HG03432 (cell line): ENCODE results near the gene ARHGAP10.

Source experiments
- ATAC-seq: cut with Tn5 transposase; IDR thresholded peaks from one replicate; pipeline ENCODE4 v1.9.1; 2021; ENCODE audit warnings: mild to moderate bottlenecking, moderate library complexity; ENCODE audit not compliant: unreplicated experiment

ARHGAP10 gene

GRCh38 chr4:148017801-148018200, 285.9 kb downstream of the ARHGAP10 start:
- no peak for ATAC-seq

DNA sequence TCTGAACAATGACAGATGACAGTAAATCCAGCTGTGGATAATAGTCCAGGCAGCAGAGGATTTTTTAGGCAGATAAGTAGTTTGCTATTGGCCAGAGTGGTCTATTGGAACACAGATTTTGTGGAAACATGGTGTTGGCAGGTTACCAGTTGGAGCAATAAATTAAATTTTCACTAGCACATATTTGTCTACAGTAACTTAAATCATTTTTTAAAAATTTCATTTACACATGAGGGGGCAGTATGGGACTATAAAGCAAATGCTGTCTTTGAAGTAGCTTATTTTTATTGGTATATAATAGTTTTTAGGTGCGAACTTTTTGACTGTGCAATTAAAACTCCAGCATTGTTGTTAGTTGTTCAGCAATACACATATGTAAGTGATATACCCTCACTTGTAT, 289.8 kb downstream of the ARHGAP10 start:
- ATAC-seq, result no peak

- no peak for ATAC-seq
These were observed 291.1 kb downstream of the ARHGAP10 start for GRCh38 chr4:148022975-148023374.

GRCh38 chr4:148023512-148024181, 291.8 kb downstream of the ARHGAP10 start:
- ATAC-seq, result no peak

DNA sequence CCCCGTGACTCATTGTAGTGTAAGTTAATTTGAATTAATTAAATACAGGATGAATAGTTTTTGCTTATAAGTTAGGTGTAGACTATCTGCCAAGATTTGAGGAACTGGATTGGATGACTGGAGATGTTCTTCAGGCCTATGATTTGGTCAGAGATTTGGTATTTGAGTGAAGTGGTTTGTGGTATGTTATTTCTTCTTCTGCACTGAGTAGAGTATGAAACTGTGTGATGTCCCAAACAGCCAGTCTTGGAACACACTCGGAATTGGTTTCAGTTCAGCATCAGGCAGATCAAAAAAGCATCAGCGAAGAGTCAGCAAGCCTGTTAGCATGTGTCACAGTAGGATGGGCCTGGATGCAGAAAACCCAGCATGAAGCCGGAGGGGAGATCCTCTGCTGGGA, 294.1 kb downstream of the ARHGAP10 start:
- no peak for ATAC-seq

DNA sequence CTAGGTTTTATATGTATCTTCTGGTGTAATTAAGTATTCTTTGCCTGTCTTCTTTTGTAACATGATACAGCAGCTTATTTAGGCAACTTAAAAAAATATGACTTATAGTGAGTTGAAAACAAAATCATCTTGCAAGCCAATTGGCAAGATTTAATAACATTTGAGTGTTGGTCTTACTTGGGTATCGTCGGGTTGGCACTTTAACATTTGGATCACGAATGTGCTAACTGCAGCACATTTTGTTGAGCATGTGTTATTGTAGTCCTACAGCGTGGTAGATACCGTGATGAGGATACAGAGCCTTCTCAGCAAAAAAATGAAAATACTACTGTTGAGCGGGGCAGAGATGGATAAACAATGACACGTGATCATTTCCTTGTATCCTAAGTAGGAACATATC, 295.3 kb downstream of the ARHGAP10 start:
- ATAC-seq, result no peak

DNA sequence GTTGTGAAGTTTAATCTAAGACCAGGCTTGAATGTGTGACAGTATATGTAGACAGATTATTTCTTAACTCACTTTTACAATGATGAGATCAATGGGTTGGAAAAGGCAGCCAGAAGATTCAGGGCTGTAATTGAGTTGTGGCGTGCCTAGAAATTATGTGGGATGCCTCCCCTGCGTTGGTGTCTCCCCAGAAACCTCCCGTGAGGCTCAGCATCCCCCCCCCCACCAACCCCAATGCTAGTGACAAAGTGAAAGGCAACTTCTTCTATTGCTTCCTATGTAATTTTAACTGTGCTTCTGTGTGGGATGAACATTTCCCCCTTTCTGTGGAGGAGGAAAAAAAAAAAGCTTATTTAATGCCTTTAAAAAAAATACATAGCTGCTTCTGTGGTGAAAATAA, 297.9 kb downstream of the ARHGAP10 start:
- no peak for ATAC-seq

DNA sequence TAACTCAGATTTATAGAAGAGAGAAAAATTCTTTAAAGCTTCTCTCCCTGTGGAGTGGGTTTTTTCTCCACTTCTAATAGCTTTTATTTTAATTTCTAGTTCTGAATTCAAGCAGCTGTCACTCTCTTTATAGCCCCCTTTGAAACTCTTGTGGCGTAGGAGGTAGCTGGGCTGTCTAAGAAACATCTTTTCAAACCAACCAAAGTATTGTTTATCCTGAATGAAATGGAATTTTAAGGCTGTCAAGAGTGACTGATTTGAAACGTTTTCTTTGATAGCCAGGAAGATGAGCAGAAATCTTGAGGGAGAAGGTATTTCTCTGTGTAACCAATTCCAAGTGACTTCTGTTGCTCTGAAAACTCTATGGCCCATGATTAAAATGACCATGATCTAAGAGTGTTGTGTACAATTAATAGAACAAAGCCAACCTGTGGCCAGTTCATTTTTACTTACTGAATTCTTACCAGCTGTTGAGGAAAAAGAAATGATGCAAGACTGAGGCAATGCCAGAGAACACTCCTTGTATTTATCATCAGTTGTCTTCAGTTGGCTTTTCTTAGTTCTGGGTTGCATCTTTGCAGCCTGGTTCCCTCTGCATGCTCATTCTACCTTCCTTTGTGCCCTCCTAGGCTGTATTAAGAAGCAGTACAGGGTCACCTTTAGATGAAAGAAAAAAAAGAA, 298.4 kb downstream of the ARHGAP10 start:
- ATAC-seq, result no peak

- ATAC-seq, result no peak
These were observed 302.9 kb downstream of the ARHGAP10 start for GRCh38 chr4:148034813-148035212.

DNA sequence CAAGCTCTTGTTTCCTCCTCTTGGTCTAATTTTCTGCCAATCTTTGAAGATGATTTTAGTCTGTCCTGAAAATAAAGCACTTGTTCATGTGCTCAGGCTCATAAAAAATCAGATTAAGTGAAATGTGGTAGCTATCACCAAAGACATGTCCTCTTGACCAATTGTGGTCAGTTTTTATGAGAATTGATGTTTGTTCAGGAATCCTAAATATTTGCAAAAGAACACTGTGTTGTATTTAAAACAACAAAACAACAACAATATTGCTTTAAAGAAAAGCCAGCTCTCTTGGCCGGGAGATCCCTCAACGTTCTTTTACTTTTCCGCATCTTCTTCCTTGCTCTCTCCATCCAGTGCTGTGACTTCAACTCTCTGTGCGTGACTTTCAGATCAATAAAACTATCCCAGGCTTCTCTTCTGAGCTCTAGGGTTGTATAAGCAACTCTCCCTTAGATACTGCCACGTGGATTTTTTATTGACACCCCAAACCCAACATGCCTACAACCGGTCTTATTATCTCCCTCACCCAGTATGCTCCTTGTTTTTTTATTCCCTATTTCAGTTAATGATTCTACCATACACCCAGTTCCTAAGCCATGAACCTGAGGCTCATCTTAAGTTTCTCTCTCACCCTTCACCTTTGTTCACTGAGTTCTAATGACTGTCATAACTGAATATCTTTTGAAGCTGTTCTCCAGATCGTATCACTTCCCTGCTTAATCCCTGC, 309.9 kb downstream of the ARHGAP10 start:
- ATAC-seq, result no peak

GRCh38 chr4:148044089-148044911, 312.4 kb downstream of the ARHGAP10 start:
- peak; percentile 17 for ATAC-seq

DNA sequence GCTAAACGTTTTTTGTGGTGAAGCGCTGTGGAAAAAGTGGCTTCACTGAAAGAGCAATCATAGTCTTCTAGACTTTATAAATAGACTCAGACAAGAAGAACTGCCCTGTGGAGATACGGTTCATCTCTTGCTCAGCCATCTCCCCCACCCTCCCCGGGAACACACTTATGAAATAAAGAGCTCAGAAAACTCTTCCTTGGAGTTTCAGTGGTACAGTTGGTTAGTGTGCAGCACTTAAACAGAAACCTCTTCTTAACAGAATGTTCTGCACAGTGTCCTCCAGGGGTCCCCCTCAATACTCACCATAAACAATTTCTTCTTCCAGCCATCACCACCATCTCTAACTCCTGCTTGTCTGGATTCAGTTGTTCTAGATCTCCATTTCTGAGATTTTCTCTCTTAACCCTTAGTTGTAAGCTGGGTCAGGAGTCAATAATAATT, 313.0 kb downstream of the ARHGAP10 start:
- ATAC-seq, result peak; percentile 96

GRCh38 chr4:148048598-148048997, 316.7 kb downstream of the ARHGAP10 start:
- ATAC-seq, result no peak

DNA sequence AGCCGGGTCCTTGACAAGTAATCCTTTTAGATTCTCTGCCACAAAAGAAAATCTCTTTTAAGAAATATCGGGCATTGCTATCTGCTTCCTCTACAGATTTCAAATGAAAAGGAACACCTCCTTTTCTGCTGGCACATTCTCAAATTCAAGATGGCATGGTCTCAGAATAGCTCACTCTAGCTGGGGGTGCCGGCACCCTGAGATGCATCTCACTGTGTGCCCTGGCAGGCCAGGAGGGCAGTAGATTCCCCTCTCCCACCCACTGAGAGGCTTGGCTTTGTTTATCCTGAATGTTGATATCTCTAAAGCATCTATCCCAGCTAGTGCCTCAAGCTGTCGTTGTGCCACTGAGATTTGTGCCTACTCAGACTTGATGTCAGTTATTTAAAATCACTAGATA, 319.5 kb downstream of the ARHGAP10 start:
- ATAC-seq, result no peak

GRCh38 chr4:148052448-148052847, 320.6 kb downstream of the ARHGAP10 start:
- ATAC-seq, result no peak

DNA sequence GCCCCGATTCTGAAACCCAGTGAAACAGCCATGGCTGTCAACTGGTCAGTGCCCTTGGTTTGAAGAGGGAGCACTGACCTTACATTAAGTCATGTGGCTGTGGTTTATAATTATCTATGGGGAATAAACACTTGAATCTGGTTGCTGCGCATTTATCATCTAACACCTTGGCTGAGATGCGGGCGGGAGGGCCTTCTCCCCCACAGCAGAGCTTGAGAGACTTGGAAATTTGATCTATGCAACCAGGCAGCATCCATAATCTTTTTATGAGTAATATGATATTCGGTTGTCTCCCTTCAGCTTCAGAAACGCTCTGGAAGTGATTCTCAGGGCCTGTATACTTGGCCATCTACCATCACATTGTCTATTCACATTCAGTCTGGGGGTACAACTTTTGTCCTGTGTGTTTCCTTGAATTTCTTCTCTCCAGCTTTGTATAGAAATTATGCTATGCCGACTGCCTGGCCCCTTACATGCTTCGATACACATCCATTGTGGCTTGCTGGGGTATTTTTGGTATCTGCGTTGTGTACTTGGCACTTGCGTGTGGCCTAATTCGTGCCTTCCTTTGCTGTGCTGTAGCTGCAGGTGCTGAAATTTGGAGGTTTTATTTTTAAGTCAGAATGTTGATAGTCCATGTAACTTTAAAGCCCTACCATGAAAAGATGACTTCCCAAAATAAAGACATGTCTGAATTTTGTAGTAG, 321.6 kb downstream of the ARHGAP10 start:
- ATAC-seq, result no peak

DNA sequence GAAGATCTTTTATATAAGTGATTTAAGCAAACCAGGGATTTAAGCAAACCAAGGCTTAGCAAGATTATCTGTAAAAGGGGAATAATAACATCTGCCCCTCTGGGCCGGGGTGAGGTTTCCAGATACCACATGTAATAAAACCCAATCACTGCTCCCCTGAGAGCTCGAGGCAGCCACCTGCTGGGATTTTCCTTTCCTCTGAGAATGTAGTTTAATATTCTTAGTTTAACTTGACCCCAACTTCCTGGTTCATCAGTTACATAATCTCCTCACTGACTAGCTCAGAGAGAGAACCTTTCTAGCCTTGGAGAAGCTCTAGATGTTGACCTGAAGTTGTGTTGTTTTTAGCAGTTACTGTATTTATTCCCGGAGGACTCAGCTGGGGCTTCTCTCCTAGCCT, 322.4 kb downstream of the ARHGAP10 start:
- peak; percentile 11 for ATAC-seq

- ATAC-seq, result peak; percentile 8
These were observed 324.0 kb downstream of the ARHGAP10 start for GRCh38 chr4:148055844-148056243.

DNA sequence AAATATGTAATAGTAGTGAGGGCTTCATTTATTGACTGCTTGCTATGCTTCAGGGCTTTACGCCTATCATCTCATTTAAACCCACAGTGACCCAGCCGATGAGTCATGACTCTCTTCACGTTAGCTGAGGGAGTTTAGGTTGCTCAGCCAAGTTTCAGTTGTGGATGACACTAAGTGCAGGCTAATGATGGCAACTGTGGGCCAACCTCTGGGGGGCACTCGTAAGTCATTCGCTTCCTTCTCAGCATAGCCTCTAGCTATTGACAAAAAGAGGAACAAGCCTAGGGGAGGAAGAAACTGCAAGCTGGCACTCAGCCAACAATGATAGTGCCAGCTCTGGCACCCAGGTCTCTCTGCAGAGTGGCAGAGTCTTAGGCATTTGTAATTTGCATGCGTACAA, 325.0 kb downstream of the ARHGAP10 start:
- ATAC-seq, result peak; percentile 84

- ATAC-seq, result peak; percentile 51
These were observed 325.6 kb downstream of the ARHGAP10 start for GRCh38 chr4:148057516-148057915.
